ENCODE data around the gene HBD. TPM values are rescaled to one million over a fixed set of nuclear protein-coding genes. Genes with fewer than 3 reads are reported as not detected.

The HBD gene
- total RNA-seq, 4 donors from 2014 or later: 4.3 TPM; not detected in 3

GRCh38 chr11:5242933-5243815, 8.9 kb upstream of the HBD start:
- H3K9me3 ChIP-seq: no peaks in the 10 kb centered on the region
- TF ChIP-seq CTCF (IDR thresholded peaks at IDR 0.05) (no peak), POLR2AphosphoS5 (IDR thresholded peaks at IDR 0.05) (no peak), EP300 (IDR thresholded peaks at IDR 0.05) (no peak), POLR2A (IDR thresholded peaks at IDR 0.05; ENCODE audit: low read depth) (no peak)
- H3K27me3 ChIP-seq: no peaks in the 10 kb centered on the region
- no peak overlapping the region for H3K27ac ChIP-seq (replicated peaks in 1 of 4)
- no peak overlapping the region for H3K4me3 ChIP-seq
- intact Hi-C loops (cut with DNase I): no loop called here
- no peak for DNase-seq (ENCODE audit: extremely low spot score)
- H3K36me3 ChIP-seq: no peaks in the 10 kb centered on the region
- WGBS: 69% methylated on average over 7 of the region's 7 CpGs
- no peaks in the 10 kb centered on the region for H3K4me1 ChIP-seq

DNA sequence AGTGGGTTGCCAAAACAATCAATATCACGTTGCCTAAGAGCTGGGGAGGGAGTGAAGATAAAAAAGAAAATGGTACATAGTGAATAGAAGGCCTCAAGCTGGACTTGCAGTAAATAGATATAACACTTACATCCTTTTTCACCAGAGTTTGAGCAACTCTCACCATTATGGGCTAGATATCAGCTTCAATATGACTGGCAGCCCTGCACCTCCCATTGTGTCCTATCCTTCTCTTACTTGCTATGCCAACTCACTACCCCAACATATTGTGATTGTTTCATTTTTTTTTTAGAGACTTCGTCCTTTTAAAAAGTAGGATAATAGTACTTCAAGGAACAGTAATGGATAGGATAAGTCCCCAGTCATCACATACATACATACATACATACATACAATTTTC, 7.9 kb upstream of the HBD start:
- Histone ChIP-seq H3K27me3 (no peaks in the 10 kb centered on the region), H3K9me3 (no peaks in the 10 kb centered on the region), H3K36me3 (no peaks in the 10 kb centered on the region), H3K4me1 (no peaks in the 10 kb centered on the region), H3K27ac (replicated peaks in 1 of 4) (no peak overlapping the region), H3K4me3 (no peak overlapping the region)
- DNase-seq (ENCODE audit: extremely low spot score): no peak
- WGBS: 61% methylated on average over 2 of the region's 2 CpGs
- intact Hi-C loops (cut with DNase I): no loop called here
- no peak for TF ChIP-seq CTCF (IDR thresholded peaks at IDR 0.05)
- TF ChIP-seq POLR2A (IDR thresholded peaks at IDR 0.05; ENCODE audit: low read depth): no peak
- no peak for TF ChIP-seq EP300 (IDR thresholded peaks at IDR 0.05)
- TF ChIP-seq POLR2AphosphoS5 (IDR thresholded peaks at IDR 0.05): no peak

DNA sequence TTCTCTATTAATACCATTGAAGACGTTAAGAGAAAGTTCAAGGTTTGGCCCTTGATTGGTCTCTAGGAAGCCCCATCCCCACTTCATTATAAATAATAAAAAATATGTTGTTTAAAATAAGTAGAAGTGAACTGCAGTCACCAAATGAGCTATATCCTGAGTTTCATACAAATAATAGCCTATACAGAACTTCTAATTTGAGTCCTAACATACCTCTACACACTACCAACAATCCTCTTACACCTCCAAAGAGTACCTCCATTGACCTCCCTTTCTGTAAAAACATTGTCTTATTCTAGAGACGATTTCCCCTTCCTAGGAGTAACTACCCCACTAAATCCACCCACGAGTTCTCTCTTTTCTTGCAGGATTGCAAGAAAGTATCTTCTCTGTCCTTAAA, 7.2 kb upstream of the HBD start:
- no peaks in the 10 kb centered on the region for H3K9me3 ChIP-seq
- no peaks in the 10 kb centered on the region for H3K36me3 ChIP-seq
- no peaks in the 10 kb centered on the region for H3K27me3 ChIP-seq
- H3K4me3 ChIP-seq: no peak overlapping the region
- intact Hi-C loops (cut with DNase I): no loop called here
- DNase-seq (ENCODE audit: extremely low spot score): no peak
- no peak overlapping the region for H3K27ac ChIP-seq (replicated peaks in 1 of 4)
- TF ChIP-seq CTCF (IDR thresholded peaks at IDR 0.05): no peak
- no peak for TF ChIP-seq POLR2AphosphoS5 (IDR thresholded peaks at IDR 0.05)
- no peak for TF ChIP-seq EP300 (IDR thresholded peaks at IDR 0.05)
- no peak for TF ChIP-seq POLR2A (IDR thresholded peaks at IDR 0.05; ENCODE audit: low read depth)
- no peaks in the 10 kb centered on the region for H3K4me1 ChIP-seq
- WGBS: 57% methylated on average over 3 of the region's 3 CpGs

GRCh38 chr11:5240458-5240857, 6.2 kb upstream of the HBD start:
- H3K4me1 ChIP-seq: no peaks in the 10 kb centered on the region
- H3K4me3 ChIP-seq: no peak overlapping the region
- DNase-seq (ENCODE audit: extremely low spot score): no peak
- H3K36me3 ChIP-seq: no peaks in the 10 kb centered on the region
- H3K27me3 ChIP-seq: no peaks in the 10 kb centered on the region
- 77% methylated on average over 2 of the region's 2 CpGs for WGBS
- no peaks in the 10 kb centered on the region for H3K9me3 ChIP-seq
- intact Hi-C loops (cut with DNase I): no loop called here
- no peak overlapping the region for H3K27ac ChIP-seq (replicated peaks in 1 of 4)
- no peak for TF ChIP-seq POLR2A (IDR thresholded peaks at IDR 0.05; ENCODE audit: low read depth)
- no peak for TF ChIP-seq CTCF (IDR thresholded peaks at IDR 0.05)
- no peak for TF ChIP-seq POLR2AphosphoS5 (IDR thresholded peaks at IDR 0.05)
- TF ChIP-seq EP300 (IDR thresholded peaks at IDR 0.05): no peak
